GM21529 (cell line): Measurements from ENCODE around the gene MTX2.

Source experiments
- ATAC-seq: cut with Tn5 transposase; IDR thresholded peaks from one replicate; pipeline ENCODE4 v1.9.1; 2021; ENCODE audit not compliant: unreplicated experiment

MTX2 gene

DNA sequence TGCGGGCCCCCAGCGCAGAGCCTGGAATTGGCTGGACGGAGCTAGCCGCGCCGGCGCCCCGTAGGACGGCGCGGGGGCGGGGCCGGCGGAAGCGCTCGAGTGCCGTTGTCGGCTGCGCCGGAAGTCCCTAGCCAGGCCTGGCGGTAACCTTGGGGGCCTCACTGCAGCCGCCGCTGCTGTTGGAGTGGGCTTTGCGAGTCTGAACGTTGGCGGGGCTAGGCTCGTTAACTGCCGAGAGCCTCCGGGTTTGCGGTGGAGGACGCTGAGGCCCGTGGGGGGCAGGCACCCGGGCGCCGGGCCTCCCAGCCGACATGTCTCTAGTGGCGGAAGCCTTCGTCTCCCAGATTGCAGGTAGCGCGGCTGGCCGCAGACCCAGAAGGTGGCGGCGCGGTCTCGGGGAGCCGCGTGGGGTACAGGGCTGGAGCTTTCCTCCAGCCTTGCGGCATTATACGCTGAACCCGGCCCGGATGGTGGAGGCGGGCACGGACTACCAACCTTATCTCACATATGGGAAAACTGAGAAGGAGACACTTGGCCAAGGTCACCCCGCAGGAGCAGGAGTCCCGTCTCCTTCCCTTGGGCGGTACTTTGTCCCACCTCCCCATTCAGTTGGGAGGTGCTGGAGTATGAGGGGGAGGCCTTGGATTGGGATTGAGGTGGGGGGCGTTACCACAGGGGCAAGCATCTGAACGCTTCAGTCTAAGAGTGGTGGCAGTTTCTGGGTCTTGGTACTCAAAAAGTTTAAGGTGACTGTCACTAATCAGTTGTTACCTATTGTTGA lies at the start of gene MTX2:
Gene MTX2, plus strand, starts transcription at position 124 of the 781 bp plus-strand sequence. Its CDS starts 188 bp downstream, at position 312.
- ATAC-seq, result peak; percentile 97

DNA sequence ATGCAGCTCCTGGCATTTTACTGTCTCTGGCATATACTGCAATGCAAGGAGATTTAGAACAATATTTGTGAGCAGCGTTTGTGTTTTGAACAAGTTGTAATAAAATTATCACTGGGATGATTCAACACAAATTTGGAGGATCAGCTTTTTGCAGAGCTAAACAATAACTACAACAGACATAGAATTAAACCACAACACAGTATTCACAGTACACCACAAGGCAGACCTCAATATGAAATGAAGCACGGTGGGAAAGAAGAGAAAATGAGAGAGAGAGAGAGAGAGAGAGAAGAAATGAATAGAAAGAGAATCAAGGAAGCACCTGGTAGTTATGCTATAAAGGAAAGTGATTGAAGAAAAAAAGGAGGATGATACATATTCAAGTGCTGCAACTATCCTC lies 41.4 kb upstream of the MTX2 start:
- ATAC-seq, result no peak

DNA sequence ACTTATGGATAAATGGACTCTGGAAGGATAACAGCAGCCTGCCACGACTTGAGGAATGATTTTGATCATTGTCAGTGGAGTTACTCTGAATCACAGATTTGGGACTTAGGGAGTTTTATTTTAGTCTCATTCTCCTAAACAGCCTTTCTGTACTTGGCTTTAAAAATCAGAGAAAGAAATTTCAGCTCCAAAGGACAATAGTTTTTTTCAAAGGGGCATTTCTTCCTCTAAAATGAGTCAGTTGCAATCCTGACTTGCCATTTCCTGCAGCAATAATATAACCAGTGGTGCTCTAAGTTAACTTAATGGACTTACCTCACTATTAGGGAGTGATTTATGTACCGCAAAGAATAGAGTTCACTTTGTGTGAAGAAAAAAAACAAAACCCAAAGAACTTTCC lies 35.1 kb upstream of the MTX2 start:
- ATAC-seq, result no peak

DNA sequence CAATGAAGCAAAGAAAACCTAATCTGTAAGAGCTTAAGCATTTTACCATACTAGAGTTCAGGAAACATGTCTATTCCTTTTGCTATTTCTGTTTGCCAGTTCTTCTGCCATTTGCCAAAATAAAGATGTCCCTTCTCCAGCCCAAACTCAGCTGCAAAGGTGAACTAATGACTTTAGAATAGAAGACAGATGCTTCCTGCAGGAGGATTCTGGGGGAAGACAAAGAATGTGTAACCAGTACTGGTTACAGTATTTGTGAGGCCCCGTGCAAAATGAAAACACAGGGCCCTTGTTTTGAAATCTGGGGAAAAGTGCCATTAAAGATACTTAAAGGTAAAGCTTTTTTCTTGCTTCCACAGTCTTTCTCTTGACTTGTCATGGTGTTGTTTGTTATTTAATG lies 34.3 kb upstream of the MTX2 start:
- ATAC-seq, result no peak

DNA sequence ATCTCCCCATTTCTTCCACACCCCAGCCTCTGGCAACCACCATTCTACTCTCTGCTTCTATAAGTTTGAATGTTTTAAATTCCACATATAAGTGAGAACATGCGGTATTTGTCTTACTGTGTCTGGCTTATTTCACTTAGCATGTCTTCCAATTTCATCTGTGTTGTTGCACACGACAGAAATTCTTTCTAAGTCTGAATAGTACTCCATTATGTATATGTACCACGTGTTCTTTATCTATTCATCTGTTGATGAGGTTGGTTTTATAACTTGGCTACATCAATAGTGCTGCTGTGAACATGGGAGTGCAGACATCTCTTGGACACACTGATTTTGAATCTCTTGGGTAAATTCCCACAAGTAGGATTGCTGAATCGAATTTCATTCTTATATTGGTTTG lies 31.8 kb upstream of the MTX2 start:
- no peak for ATAC-seq

DNA sequence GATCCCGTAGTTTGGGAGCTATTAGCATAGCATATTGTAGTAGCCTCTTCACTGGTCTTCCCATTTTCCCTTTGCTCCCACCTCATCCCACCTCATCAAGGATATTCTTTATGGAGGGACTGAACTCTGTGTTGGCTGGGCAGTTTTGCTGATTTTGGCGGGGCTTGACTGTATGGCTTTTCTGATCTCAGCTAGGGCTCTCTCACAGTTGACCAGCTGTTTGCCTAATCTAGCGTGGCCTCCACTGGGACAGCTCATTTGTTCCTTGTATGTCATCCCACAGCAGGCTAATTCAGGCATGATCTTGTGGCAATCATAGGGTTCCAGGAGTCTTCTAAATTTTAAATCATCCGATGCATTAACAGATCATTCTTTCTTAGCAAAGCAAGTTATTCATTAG lies 30.2 kb upstream of the MTX2 start:
- ATAC-seq, result no peak

DNA sequence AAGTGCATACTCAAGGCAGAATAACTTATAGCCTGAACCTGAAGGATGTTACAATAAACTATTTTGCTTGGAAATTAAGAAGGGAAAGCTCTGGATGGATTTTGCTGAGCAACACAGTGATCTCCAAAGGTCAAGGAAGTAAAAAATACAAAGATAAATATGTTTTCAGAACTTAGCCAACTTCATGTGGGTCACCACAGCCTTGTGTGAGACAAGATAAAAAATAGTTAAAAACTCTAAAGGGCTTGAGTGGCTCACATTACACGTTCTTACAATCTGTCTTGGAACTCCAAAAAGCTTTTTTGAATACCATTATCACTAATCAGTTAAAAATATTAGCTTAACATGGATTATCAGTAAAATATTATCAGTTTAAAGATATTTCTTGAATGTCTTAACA lies 28.9 kb upstream of the MTX2 start:
- no peak for ATAC-seq

DNA sequence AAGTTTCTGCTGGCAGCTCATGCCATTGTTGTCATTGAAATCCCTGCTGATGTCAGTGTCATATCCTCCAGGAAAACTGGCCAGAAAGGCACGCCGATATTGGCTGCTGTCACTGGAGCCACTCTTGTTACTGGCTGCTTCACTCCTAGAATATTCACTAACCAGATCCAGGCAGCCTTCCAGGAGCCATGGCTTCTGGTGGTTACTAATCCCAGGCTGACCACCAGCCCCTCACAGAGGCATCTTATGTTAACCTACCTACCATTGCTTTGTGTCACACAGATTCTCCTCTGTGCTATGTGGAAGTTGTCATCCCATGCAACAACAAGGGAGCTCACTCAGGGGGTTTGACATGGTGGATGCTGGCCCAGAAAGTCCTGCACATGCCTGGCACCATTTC lies 27.0 kb upstream of the MTX2 start:
- ATAC-seq, result no peak

DNA sequence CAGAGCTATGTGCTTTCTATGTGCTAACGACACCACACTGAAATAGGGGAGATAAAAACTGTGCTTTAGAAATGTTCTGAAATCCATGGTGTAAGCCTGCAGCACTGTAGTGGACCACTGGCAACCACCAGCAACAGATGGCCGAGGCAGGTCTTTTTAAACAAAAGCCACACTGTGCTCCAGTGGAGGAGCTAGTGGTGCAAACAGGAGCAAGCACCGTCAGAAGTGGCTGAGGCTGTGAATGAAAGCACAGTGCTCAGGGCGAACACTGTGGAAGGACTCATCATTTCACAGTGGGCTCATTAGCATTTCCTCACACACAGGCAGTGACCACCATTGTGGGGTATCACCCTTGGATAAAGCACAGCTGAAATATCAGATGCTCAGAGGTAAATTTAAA lies 22.9 kb upstream of the MTX2 start:
- no peak for ATAC-seq

DNA sequence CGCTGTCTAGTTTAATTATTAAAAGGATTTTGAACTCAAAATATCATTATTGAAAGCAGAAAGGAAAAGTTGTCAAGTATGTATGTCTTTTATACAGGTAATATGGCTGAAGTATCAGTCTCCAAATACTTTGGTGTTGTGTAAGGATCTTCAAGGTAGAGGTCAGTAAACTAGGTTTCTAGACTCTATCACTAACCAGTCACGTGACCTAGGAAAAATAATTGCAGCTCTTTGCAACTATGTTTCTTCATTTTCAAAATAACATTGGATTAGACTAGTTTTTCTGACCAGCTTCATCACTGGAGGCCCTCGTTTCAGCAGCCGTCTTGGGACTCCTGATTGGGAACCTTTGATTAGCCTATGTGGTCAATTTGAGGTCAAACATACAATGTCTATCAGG lies 21.4 kb upstream of the MTX2 start:
- no peak for ATAC-seq

DNA sequence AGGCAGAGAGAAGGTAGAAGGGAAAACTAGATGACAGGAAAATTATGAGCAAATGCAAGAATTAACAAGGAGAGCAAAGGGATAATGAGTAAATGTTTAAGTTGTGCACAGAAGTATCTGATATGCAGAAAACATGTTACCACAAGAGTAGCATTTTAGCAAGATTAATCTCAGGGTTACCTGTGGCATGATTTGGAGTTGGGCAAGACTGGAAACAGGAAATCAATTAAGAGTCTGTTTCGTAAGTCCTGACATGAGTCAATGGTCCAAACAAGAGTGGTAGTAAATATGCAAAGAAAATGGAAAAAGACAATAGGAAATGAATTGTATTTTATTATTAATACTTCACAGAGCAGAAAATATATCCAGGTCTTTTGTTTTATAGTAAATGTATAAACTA lies 17.3 kb upstream of the MTX2 start:
- no peak for ATAC-seq

DNA sequence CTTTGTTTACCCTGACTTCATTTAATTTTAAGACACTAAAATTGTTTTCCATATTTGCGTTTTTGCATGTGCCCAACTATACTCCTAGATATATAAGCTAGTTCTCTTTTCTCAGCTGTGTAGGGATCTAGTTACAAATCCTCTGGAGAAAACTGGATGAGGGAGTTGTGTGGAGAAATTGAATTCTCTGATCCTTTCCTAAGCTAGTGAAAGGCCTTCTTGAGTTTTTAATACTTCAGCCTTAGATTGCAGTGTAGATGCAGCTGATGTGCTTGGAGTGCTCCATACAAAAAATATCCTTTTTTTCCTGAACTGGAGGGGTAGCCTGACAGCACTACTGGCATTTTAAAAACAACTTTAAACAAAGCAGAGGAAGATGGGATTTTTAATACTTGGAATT lies 8.6 kb upstream of the MTX2 start:
- ATAC-seq, result no peak

DNA sequence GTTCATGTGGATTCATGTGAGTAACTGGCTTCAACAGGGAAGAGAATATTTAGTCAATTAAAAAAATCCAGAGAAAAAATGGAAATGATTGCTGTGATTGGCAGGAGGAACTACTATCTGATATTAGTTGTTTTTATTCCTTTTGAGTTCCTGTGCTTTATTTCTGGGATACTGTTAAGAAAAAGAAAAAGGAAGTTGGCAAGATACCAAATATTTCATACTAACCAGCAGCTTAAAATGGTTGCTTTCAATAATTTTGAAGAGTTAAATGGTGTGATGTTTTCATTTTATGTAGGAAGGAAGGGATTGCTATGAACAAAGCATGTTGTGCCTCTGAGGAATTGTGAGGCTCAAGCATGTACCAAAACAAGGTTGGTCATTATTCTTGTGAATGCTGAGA lies 8.1 kb upstream of the MTX2 start:
- no peak for ATAC-seq

DNA sequence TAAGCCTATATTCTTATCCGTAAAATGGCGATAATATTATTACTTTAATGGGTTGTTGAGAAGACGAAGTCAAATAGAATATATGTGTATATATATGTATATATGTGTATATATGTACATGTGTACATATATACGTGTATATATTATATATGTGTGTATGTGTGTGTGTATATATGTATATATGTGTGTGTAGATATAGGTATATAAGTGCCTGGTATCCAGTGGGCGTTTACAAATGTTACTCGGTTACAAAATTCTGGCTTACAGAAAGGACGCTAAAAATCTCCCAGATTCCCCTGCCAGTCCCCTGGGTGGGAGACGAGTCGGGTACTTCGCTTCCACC lies 295 bp upstream of the MTX2 start:
- peak; percentile 18 for ATAC-seq

DNA sequence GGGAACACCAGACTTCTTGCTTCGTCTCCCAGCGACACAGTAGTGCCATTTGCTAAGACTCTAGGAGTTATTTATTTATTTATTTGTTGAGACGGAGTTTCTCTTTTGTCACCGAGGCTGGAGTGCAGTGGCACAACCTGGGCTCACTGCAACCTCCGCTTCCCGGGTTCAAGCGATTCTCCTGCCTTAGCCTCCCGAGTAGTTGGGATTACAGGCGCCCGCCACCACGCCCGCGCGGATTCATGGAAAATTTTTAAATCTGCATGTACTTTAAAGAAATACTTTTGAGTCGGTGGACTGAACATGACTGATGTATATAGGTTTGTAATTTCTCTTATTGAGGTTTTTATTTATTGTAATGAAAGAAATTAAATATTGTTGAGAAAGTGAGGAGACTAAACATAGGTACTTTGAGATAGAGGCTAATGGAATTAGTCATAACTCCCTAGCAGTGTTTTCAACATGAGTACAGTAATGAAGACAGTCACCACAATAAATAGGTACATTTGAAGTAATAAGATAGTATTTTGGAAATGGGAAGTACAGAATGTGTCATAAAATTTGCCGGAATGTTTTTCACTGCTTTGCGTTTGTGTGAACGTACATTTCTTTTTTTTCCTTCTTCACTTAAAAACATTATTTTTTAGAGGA lies 983 bp downstream of the MTX2 start:
- no peak for ATAC-seq

DNA sequence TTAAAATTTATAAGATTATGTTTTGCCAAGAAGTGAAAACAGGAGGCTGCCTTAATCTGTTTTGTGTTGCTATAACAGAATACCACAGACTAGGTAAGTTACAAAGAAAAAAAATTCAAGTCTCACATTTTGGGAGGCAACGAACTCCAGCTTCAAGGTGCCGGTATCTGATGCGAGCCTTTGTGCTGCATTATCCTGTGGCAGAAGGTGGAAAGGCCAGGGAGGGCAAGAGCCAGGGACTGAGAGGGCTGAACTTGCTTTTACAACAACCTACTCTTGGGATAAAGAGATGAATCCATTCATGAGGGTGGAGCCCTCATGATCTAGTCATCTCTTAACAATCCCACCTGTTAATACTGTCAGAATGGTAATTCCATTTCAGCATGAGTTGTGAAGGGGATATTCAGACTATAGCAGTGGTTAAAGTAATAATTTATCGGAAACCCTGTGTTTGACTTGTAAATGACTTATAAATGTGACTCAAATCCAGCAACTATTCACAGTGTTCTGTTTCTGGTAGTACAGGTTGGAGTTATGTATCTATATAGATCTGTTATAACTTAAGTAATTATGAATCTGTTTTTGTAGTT lies 3.7 kb downstream of the MTX2 start:
- ATAC-seq, result no peak

DNA sequence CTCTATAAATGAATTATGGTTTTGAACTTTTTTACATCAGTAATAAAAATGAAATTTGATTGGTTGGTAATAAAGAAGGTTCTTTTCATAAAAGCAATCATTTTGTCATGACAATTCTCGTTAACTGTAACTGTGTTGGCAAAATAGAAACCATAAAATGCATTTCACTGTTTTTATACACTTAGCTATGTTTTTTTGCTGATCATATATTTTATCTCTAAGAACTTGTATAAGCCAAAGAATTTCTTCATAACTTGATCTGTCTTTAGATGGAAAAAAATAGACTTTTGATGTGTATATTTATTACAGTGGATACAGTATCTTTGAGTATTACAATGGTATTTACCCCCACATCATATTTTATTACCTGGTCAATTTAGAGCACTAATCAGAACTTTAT lies 9.7 kb downstream of the MTX2 start:
- no peak for ATAC-seq

DNA sequence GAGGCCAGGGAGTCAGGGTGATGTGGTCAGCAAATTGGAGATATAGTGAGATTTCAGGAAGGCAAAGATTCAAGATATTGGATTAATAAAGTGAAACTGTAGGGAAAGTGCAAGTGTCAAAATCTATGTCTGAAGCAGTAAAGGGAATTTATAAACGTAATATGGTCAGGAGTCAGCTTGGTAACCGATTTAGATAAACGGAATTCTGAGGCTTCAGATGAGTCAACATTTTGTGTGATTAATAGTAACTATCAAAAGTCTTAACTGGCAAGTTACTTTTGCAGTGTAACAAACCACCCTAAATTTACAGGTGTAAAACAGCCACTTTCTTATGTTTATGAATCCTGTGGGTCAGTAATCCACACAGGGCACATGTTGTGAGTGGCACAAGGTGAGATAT lies 10.9 kb downstream of the MTX2 start:
- no peak for ATAC-seq

DNA sequence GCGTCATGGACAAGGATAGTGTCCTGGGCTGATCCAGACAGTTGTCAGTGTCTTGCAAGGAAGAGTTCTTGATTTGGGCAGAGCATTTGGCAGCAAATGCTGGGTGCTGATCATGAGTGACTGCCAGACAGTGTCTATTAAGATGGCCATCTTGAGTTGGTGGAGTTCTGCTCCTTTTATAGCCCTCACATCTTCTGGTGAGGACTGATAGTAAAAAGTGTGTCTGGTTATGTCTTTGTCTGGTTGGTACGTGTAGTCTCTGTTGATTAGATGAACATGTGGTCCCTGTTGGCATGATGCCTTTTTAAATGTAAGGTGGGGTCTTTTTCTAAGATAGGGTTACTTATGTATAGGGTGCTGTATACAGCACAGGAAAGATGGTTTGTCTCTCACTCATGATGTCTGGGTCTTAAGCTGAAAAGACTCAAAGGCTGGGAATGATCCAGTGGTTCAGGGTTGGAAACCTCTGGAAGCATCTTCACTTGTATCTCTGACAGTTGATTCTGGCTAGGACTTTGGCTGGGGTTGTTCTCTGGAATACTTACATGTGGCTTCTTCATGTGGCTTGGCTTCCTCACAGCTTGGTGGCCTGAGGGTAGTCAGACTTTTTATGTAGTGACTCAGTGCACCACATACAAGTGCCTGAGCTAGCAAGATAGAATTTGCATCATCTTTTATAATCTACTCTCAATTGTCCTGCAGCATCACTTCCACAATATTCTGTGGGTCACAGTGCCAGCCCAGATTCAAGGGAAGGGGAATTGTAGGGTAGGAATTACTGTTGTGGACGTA lies 11.8 kb downstream of the MTX2 start:
- ATAC-seq, result no peak

DNA sequence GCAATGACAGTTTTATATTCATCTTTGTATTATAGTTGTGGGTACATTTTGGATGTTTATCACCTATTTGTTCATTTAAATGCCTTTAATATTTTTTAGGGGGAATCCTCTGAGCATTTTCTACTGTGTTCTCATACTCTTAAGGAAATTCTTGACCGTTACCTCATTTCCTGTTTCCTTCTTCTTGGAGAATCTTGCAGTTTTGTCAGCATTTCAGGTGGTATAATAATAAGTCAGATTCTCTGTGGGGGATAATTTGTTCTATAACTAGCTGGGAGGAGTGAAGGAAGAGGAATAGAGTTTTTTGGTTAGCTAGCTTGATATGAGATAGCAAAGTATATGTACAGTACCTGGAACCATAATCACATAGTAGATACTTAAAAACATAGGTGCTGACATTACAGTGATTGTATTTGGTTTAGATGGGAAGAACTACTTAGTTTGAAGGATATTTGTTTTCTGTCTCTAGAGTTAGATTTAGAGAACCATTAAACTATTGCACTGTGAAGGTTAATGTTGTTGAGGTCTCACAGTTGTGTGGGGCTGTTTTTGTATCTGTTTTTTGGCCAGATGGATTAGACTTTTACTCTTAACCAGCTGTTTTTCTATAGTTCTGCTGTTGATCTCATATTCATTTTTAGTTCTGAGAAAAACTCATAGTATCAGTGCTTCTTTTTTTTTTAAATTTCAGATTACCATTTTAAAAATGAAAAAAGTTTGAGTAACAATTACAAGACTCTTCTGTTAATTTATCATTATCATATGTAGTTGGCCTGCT lies 14.2 kb downstream of the MTX2 start:
- no peak for ATAC-seq

DNA sequence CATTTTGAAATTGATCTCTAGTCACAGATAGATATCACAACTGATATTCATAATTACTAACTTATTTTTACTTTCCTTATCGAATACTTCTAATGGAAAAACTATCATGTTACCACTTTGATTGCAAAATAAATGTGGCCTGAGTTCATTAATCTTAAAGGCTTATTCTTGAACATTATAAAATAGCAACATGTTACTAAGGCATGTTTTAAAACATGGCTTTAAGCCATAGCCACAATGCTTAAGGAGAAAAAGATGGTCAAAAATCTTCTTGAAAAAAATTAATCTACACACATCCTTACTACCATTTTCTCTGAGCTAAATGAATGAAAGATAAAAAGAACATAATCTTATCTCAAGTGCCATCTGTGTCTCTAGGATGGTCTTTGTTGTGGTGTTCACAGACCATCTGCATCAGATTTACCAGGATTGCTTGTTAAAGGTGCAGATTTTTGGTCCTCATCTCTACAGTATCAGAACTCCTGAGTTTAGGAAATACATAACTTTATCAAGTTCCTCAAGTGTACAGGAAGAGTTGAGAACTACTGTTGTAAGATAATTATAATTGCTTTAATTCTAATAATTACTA lies 15.3 kb downstream of the MTX2 start:
- no peak for ATAC-seq
